ENCODE results near the gene SDHC. TPM values are rescaled to one million over a fixed set of nuclear protein-coding genes. Genes with fewer than 3 reads are reported as not detected.
A peak's percentile ranks its signal among the peaks of the same experiment; 100 is the strongest.
"Not testable (repeated sequence)": the region's sequence is repeated elsewhere in the genome, so short reads cannot be mapped to it uniquely, and the experiment has no call there.

Gene SDHC
- polyA plus RNA-seq, 1 donor: 194 TPM

DNA sequence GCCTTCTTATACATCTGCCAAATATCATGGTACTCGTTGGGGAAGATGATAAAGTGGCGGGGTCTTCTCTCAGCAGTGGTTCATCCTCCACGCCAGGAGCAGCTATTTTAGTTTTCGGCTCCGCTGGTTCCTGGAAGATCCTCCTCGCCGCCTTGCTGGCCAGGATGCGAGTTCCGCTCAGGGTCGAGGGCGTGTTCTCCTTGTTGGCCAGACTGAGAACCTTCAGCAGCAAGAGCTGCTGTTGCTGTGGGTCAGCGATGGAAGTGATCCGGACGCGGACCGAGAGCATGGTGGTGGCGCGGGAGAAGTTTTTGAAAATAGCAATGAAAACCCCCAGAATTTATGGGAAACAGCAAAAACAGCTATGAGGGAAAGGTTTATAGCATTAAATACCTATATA lies 64.9 kb downstream of the SDHC start:
- Histone ChIP-seq H3K4me3 (ENCODE audit: low read length) (no peak overlapping the region), H3K4me1 (ENCODE audit: control insufficient read depth, insufficient read depth, low read length) (no peaks in the 10 kb centered on the region), H3K27ac (ENCODE audit: low read length) (no peak overlapping the region), H3K9me3 (ENCODE audit: control insufficient read depth, low read depth, low read length) (no peaks in the 10 kb centered on the region), H3K36me3 (ENCODE audit: control insufficient read depth, insufficient read depth, low read length) (no peaks in the 10 kb centered on the region), H3K27me3 (ENCODE audit: control insufficient read depth, insufficient read depth, low read length) (no peaks in the 10 kb centered on the region)
- WGBS (ENCODE audit: insufficient coverage, low lambda C conversion rate): 77% methylated on average over 3 of the region's 18 CpGs
- no peak for DNase-seq

DNA sequence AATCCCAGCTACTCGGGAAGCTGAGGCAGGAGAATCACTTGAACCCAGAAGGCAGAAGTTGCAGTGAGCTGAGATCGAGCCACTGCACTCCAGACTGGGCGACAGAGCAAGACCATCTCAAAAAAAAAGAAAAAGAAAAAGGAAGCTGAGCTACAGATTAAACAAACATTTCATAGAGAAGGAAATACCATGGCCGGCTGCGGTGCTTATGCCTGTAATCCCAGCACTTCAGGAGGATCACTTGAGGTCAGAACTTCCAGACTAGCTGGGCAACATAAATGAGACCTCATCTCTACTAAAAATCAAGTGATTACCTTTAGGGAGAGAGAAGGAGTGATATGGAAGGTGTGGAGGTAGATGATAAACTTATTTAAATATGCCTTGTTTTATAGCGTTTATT lies 67.5 kb downstream of the SDHC start:
- no peaks in the 10 kb centered on the region for H3K36me3 ChIP-seq (ENCODE audit: control insufficient read depth, insufficient read depth, low read length)
- no peak overlapping the region for H3K27ac ChIP-seq (ENCODE audit: low read length)
- 70% methylated on average over 3 of the region's 6 CpGs for WGBS (ENCODE audit: insufficient coverage, low lambda C conversion rate)
- no peak for DNase-seq
- H3K9me3 ChIP-seq (ENCODE audit: control insufficient read depth, low read depth, low read length): no peaks in the 10 kb centered on the region
- H3K4me1 ChIP-seq (ENCODE audit: control insufficient read depth, insufficient read depth, low read length): no peaks in the 10 kb centered on the region
- H3K27me3 ChIP-seq (ENCODE audit: control insufficient read depth, insufficient read depth, low read length): no peaks in the 10 kb centered on the region
- no peak overlapping the region for H3K4me3 ChIP-seq (ENCODE audit: low read length)

DNA sequence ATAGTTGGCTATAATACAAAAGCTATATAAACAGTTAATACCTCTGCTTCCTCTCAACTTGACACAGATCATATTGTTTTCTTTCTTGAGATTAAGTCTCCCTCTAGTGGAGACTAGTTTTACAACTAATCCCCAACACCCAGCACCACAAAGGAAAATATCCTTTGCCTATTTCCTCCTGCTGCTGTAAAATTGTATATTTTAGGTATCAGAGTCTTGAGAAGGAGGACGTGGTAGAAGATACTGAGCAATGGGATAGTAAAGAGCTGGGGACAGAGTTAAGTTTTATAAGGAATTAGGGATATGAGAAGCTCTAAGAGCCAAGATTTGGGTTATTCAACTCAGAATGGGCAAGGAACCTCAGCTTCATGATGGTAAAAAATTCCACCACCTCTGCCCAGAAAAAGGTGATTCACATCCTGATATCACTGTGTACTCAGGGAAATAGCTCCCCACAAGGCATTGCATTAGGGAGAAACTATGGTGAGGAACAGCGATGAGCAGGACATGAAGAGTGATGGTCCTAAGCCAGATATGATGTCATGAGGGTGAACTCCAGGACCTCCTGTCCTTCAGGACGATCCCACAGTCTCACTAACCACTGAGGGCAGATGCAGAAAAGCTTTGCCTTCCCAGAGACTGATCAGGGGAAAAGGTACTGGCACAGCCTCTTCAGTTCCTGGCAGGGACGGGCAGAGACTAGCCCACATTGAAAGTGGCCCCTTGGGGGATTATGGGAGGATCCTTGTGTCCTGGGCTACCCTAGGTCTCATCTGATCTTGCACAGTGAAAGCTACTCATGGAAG lies 68.2 kb downstream of the SDHC start:
- no peaks in the 10 kb centered on the region for H3K4me1 ChIP-seq (ENCODE audit: control insufficient read depth, insufficient read depth, low read length)
- no peaks in the 10 kb centered on the region for H3K27me3 ChIP-seq (ENCODE audit: control insufficient read depth, insufficient read depth, low read length)
- peak; percentile 26 to 51 for DNase-seq
- 0% methylated on average over 1 of the region's 4 CpGs for WGBS (ENCODE audit: insufficient coverage, low lambda C conversion rate)
- H3K36me3 ChIP-seq (ENCODE audit: control insufficient read depth, insufficient read depth, low read length): no peaks in the 10 kb centered on the region
- H3K9me3 ChIP-seq (ENCODE audit: control insufficient read depth, low read depth, low read length): no peaks in the 10 kb centered on the region
- H3K4me3 ChIP-seq (ENCODE audit: low read length): no peak overlapping the region
- H3K27ac ChIP-seq (ENCODE audit: low read length): no peak overlapping the region

DNA sequence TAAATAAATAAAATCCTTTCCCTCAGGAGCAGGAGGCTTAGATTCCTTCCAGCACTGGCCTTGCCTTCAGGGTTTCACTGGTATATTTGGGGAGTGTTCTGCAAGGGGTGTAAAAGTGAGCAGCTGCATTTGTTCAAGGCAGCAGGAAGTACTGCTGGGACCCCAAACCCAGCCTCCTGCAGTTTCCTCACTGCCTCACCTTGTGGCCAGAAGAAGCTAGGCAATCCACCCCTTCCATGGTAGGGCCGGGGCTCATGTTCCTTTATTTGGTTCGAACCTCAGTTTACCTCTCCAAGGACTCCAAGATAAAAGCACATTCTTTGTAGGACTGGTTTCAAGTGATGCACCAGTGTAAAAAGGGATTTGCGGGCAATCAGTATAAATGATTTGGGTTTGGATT lies 74.5 kb downstream of the SDHC start:
- no CpG with 5 or more reads among the region's 3 CpGs for WGBS (ENCODE audit: insufficient coverage, low lambda C conversion rate)
- H3K27ac ChIP-seq (ENCODE audit: low read length): no peak overlapping the region
- no peaks in the 10 kb centered on the region for H3K9me3 ChIP-seq (ENCODE audit: control insufficient read depth, low read depth, low read length)
- no peak for DNase-seq
- peaks cover 5% of the 10 kb centered on the region for H3K4me1 ChIP-seq (ENCODE audit: control insufficient read depth, insufficient read depth, low read length)
- no peaks in the 10 kb centered on the region for H3K36me3 ChIP-seq (ENCODE audit: control insufficient read depth, insufficient read depth, low read length)
- H3K27me3 ChIP-seq (ENCODE audit: control insufficient read depth, insufficient read depth, low read length): no peaks in the 10 kb centered on the region
- H3K4me3 ChIP-seq (ENCODE audit: low read length): no peak overlapping the region

DNA sequence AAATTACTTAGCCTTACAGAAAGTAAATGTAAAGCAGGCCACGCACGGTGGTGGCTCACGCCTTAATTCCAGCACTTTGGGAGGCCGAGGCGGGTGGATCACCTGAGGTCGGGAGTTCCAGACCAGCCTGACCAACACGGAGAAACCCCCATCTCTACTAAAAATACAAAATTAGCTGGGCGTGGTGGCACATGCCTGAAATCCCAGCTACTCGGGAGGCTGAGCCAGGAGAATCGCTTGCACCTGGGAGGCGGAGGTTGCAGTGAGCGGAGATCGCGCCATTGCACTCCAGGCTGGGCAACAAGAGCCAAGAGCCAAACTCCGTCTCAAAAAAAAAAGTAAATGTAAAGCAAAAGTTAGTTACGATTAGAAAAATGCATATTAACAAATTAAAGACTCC lies 75.0 kb downstream of the SDHC start:
- H3K9me3 ChIP-seq (ENCODE audit: control insufficient read depth, low read depth, low read length): not testable (repeated sequence)

DNA sequence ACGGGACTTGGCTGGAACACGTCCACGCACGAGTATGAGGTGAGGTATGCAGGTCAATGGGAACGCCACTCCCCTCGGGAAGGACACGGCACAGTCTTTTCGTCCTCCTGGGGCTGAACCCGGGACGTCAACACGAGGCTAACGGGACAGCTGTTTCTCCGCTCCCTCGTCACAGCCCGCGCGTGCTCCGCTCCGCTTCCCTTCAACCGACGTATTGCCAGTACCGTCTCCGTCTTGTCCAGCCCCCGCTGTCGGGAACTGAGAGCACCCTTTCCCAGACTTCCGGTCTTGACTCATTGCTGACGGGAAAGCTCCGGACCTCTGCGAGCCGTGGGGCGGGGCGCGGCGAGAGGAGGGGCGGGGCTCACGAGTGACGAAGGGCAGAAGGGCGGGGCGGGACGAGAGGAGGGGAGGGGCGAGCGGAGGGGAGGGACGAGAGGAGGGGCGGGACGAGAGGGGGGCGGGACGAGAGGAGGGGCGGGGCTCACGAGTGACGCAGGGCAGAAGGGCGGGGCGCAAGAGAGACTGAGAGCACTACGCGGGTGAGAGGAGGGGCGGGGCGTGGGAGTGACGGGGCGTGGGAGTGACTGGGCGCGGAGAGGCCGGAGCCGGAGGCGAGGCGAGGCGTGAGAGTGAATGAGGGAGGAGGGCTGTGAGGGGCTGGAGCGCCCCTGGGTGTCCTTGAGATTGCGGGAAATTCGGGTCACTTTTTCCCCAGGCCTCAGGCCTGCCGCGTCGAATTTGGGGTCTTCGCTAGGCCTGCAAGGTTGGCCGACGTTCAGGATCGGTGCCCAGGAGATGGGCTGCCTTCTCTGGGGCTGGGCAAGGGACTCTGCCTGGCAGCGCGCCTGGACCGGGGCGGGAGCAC lies 75.7 kb downstream of the SDHC start:
- DNase-seq: peak; percentile 95 to 96
- peaks cover 5% of the 10 kb centered on the region for H3K4me1 ChIP-seq (ENCODE audit: control insufficient read depth, insufficient read depth, low read length)
- no CpG with 5 or more reads among the region's 79 CpGs for WGBS (ENCODE audit: insufficient coverage, low lambda C conversion rate)
- no peaks in the 10 kb centered on the region for H3K36me3 ChIP-seq (ENCODE audit: control insufficient read depth, insufficient read depth, low read length)
- H3K9me3 ChIP-seq (ENCODE audit: control insufficient read depth, low read depth, low read length): no peaks in the 10 kb centered on the region
- peak overlapping the region; percentile 89 for H3K27ac ChIP-seq (ENCODE audit: low read length)
- peak overlapping the region; percentile 98 for H3K4me3 ChIP-seq (ENCODE audit: low read length)
- no peaks in the 10 kb centered on the region for H3K27me3 ChIP-seq (ENCODE audit: control insufficient read depth, insufficient read depth, low read length)

More for the DNA sequence above, 75.0 kb downstream of the SDHC start:
- H3K4me1 ChIP-seq (ENCODE audit: control insufficient read depth, insufficient read depth, low read length); H3K36me3 ChIP-seq (ENCODE audit: control insufficient read depth, insufficient read depth, low read length); H3K27me3 ChIP-seq (ENCODE audit: control insufficient read depth, insufficient read depth, low read length); DNase-seq: not testable (repeated sequence)
- WGBS (ENCODE audit: insufficient coverage, low lambda C conversion rate): 86% methylated on average over 3 of the region's 16 CpGs
- Histone ChIP-seq H3K4me3 (ENCODE audit: low read length) (peak overlapping the region; percentile 98), H3K27ac (ENCODE audit: low read length) (peak overlapping the region; percentile 89)

DNA sequence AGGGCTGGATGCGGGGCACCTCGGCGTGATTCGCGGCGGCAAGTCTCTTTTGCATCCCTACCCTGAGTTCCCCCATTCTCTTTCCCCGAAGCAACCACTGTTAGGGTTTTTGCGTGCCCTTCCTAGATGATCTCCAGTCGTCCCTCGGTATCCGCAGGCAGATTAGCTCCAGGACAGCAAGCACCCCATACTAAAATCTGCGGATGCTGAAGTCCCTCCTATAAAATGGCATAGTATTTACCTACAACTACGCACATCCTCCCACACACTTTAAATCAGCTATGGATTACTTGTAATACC lies 76.3 kb downstream of the SDHC start:
- Histone ChIP-seq H3K4me3 (ENCODE audit: low read length) (peak overlapping the region; percentile 92), H3K4me1 (ENCODE audit: control insufficient read depth, insufficient read depth, low read length) (peaks cover 5% of the 10 kb centered on the region)

DNA sequence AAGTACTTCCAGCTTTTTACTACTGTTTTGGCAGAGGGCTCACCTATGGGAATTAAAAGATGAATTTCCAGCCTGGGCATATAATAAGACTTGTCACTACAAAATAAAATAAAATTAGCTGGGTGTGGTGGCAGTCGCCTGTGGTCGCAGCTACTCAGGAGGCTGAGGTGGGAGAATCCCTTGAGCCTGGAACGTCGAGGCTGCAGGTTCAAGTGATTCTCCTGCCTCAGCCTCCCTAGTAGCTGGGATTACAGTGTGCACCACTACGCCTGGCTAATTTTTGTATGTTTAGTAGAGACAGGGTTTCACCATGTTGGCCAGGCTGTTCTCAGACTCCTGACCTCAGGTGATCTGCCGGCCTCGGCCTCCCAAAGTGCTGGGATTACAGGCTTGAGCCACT lies 77.0 kb downstream of the SDHC start:
- H3K36me3 ChIP-seq (ENCODE audit: control insufficient read depth, insufficient read depth, low read length); DNase-seq; H3K27ac ChIP-seq (ENCODE audit: low read length); H3K9me3 ChIP-seq (ENCODE audit: control insufficient read depth, low read depth, low read length); H3K4me1 ChIP-seq (ENCODE audit: control insufficient read depth, insufficient read depth, low read length); H3K4me3 ChIP-seq (ENCODE audit: low read length); H3K27me3 ChIP-seq (ENCODE audit: control insufficient read depth, insufficient read depth, low read length): not testable (repeated sequence)
- no CpG with 5 or more reads among the region's 7 CpGs for WGBS (ENCODE audit: insufficient coverage, low lambda C conversion rate)

More for the DNA sequence above, 76.3 kb downstream of the SDHC start:
- no peaks in the 10 kb centered on the region for H3K27me3 ChIP-seq (ENCODE audit: control insufficient read depth, insufficient read depth, low read length)
- no peak for DNase-seq
- H3K27ac ChIP-seq (ENCODE audit: low read length): peak overlapping the region; percentile 69
- no CpG with 5 or more reads among the region's 13 CpGs for WGBS (ENCODE audit: insufficient coverage, low lambda C conversion rate)
- H3K9me3 ChIP-seq (ENCODE audit: control insufficient read depth, low read depth, low read length): no peaks in the 10 kb centered on the region
- H3K36me3 ChIP-seq (ENCODE audit: control insufficient read depth, insufficient read depth, low read length): no peaks in the 10 kb centered on the region

DNA sequence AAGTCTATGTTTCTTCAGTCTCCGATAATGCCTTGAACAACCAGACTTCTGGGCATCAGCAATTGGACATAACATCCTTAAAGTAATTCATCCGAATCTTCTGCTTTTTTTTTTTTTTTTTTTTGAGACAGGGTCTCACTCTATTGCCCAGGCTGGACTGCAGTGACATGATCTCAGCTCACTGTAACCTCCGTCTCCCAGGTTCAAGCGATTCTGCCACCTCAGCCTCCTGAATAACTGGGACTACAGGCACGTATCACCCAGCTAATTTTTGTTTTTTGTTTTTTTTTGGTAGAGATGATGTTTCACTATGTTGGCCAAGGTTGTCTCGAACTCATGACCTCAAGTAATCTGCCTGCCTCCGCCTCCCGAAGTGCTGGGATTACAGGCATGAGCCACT lies 77.4 kb downstream of the SDHC start:
- Histone ChIP-seq H3K27ac (ENCODE audit: low read length) (no peak overlapping the region), H3K36me3 (ENCODE audit: control insufficient read depth, insufficient read depth, low read length) (no peaks in the 10 kb centered on the region), H3K27me3 (ENCODE audit: control insufficient read depth, insufficient read depth, low read length) (no peaks in the 10 kb centered on the region), H3K9me3 (ENCODE audit: control insufficient read depth, low read depth, low read length) (no peaks in the 10 kb centered on the region), H3K4me3 (ENCODE audit: low read length) (no peak overlapping the region), H3K4me1 (ENCODE audit: control insufficient read depth, insufficient read depth, low read length) (peaks cover 5% of the 10 kb centered on the region)
- DNase-seq: no peak
- no CpG with 5 or more reads among the region's 8 CpGs for WGBS (ENCODE audit: insufficient coverage, low lambda C conversion rate)

DNA sequence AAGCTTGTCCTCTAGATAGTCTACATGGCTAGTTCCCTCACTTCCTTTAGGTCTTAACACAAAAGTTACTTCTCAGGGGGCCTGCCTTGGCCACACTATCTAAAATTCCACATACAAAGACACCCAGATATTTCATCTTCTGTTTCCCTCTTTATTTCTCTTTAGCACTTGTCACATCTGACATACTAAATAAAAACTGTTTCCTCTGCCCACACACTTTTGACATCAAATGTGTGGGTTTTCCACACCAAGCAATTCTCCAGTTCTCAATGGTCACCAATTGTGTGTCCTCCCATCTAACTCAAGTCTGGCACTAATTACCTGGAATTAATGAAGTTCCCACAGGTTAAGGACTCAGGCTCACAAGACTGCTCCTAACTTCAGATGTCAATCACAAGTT lies 79.0 kb downstream of the SDHC start:
- H3K27ac ChIP-seq (ENCODE audit: low read length): no peak overlapping the region
- DNase-seq: no peak
- H3K27me3 ChIP-seq (ENCODE audit: control insufficient read depth, insufficient read depth, low read length): no peaks in the 10 kb centered on the region
- no peak overlapping the region for H3K4me3 ChIP-seq (ENCODE audit: low read length)
- H3K36me3 ChIP-seq (ENCODE audit: control insufficient read depth, insufficient read depth, low read length): no peaks in the 10 kb centered on the region
- peaks cover 5% of the 10 kb centered on the region for H3K4me1 ChIP-seq (ENCODE audit: control insufficient read depth, insufficient read depth, low read length)
- no peaks in the 10 kb centered on the region for H3K9me3 ChIP-seq (ENCODE audit: control insufficient read depth, low read depth, low read length)

All from large intestine (tissue), 3 donors.